Heart left ventricle (tissue), 13 donors: Measurements from ENCODE around the gene INPP5D.

Source experiments
- CTCF ChIP-seq, 12 donors: fragments of 200-600 bp; sonication (generic) in 4 of 12; IDR thresholded peaks; one replicate each; pipeline versions ENCODE4 v1.5.0 to v1.8.0; 2018 to 2022; ENCODE audit warnings: antibody characterized with exemption in 12 of 12, mild to moderate bottlenecking in 5 of 12
- POLR2A ChIP-seq, 2 donors: fragments of 450-650 bp; IDR thresholded peaks; one replicate each; pipeline ENCODE4 v1.6.1; 2017; ENCODE audit warnings: antibody characterized with exemption in 2 of 2, mild to moderate bottlenecking in 2 of 2, moderate library complexity in 2 of 2
- donor health status: ischemic (EF 13 %, LVEDD 7.1; RV severe dilation, severe dysfunction).
- donor health status: DM: no; HTN: yes; CAD: no.
- donor health status: DM: no; HTN: no; CAD: no.
- donor health status: ischemic (EF 25% LVEDD 6.9; RV normal size, moderate dysfunction).
- donor health status: ischemic (EF 25% LVEDD 5.7; RV mildly dilated, moderate dysfunction).
- donor health status: ischemic (EF 35%, LVEDD 5.7; RV mildly dilated, moderate dysfunction).
- donor health status: nonischemic (EF 11% LVEDD 7.7; RV severe dilation, severe dysfunction).
- donor health status: DM: yes; HTN: yes; CAD: no.
- donor health status: PGD.
- donor health status: ischemic (EF 29% LVEDD 5.4; RV normal size, mild dysfunction).
- donor health status: nonischemic (EF 23%, LVEDD 6.1; RV moderate dilation, normal function).

GRCh38 chr2:233219848-233220247 is 159.7 kb downstream of the INPP5D start:
- TF ChIP-seq CTCF (IDR thresholded peaks at IDR 0.05) (no peak), POLR2A (IDR thresholded peaks at IDR 0.05) (no peak)
